ENCODE data around the gene UCKL1.

The UCKL1 gene

DNA sequence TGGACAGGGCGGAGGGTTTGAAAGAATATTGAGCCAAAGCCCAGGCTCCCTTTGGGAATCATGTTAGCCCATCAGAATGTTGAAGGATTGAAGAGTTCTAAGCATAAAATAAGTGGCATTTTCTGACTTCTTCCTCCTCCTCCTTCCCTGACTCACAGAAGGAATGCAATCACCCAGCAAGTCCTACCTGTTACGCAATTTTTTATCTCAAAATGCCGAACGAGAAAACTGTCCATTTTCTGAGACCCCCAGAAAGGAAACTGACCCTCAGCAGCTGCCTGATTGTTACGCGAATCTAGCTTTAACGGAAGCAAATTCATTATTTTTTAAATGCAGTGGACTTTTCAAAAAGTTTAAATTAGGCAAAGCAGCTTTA is 66.0 kb downstream of the UCKL1 start:
- no peak for DNase-seq (ENCODE audit: low read depth in 2 of 2)

Measured in stimulated activated CD8-positive, alpha-beta memory T cell treated with anti-CD3 and anti-CD28 coated beads, Interleukin-2, amount 100 ng/mL, for 1 hour (primary cell).